H9 (cell line): ENCODE data around the gene ABCF1. TPM values are rescaled to one million over a fixed set of nuclear protein-coding genes. Genes with fewer than 3 reads are reported as not detected.

Experiments
- DNase-seq: peaks from one replicate; pipeline ENCODE4 v3.0.0-alpha.2; 2017
- H2AFZ ChIP-seq: one replicate; pipeline ENCODE4 v1.6.1; 2013; ENCODE audit warnings: mild to moderate bottlenecking, low read length, control low read depth, moderate library complexity
- H2AK5ac ChIP-seq: 2 replicates; pipeline ENCODE4 v1.6.1; 2013; ENCODE audit warnings: low read length, control low read depth, mixed read lengths; ENCODE audit not compliant: insufficient read length
- H2BK120ac ChIP-seq: one replicate; pipeline ENCODE4 v1.6.1; 2013; ENCODE audit warnings: low read depth, mild to moderate bottlenecking, low read length, control low read depth, inconsistent platforms; ENCODE audit not compliant: poor library complexity, severe bottlenecking
- H2BK12ac ChIP-seq: 2 replicates; pipeline ENCODE4 v1.6.1; 2013; ENCODE audit warnings: low read length, control low read depth, mixed read lengths, low read depth; ENCODE audit not compliant: insufficient read length
- H2BK15ac ChIP-seq: 2 replicates; pipeline ENCODE4 v1.6.1; 2013; ENCODE audit warnings: low read depth, low read length, control low read depth
- H2BK20ac ChIP-seq: one replicate; pipeline ENCODE4 v1.6.1; 2013; ENCODE audit warnings: low read depth, mild to moderate bottlenecking, low read length, control low read depth, inconsistent platforms; ENCODE audit not compliant: poor library complexity, severe bottlenecking
- H2BK5ac ChIP-seq: 2 replicates; pipeline ENCODE4 v1.6.1; 2013; ENCODE audit warnings: low read length, control low read depth, mixed read lengths; ENCODE audit not compliant: insufficient read length
- H3K14ac ChIP-seq: 2 replicates; pipeline ENCODE4 v1.6.1; 2013; ENCODE audit warnings: low read length, control low read depth; ENCODE audit not compliant: insufficient read depth
- H3K18ac ChIP-seq: 2 replicates; pipeline ENCODE4 v1.6.1; 2013; ENCODE audit warnings: low read depth, mild to moderate bottlenecking, mixed read lengths, low read length, control low read depth; ENCODE audit not compliant: insufficient read length
- H3K23ac ChIP-seq: 2 replicates; pipeline ENCODE4 v1.6.1; 2013; ENCODE audit warnings: low read length, control low read depth, mixed read lengths, low read depth; ENCODE audit not compliant: insufficient read length
- H3K23me2 ChIP-seq: 2 replicates; pipeline ENCODE4 v1.6.1; 2013; ENCODE audit warnings: low read depth, mild to moderate bottlenecking, mixed read lengths, low read length, control low read depth; ENCODE audit not compliant: insufficient read length, poor library complexity, severe bottlenecking
- H3K27ac ChIP-seq: 2 replicates; pipeline ENCODE4 v1.5.1; 2013; ENCODE audit warnings: low read length, control low read depth, mixed read lengths, low read depth; ENCODE audit not compliant: insufficient read length
- H3K27me3 ChIP-seq: 2 replicates; pipeline ENCODE4 v1.6.1; 2013; ENCODE audit warnings: low read length, control low read depth, inconsistent platforms; ENCODE audit not compliant: insufficient read depth
- H3K4ac ChIP-seq: 2 replicates; pipeline ENCODE4 v1.6.1; 2013; ENCODE audit warnings: low read depth, mild to moderate bottlenecking, control low read depth, inconsistent platforms, low read length, moderate library complexity
- H3K4me1 ChIP-seq: 2 replicates; pipeline ENCODE4 v1.6.1; 2013; ENCODE audit warnings: low read length, control low read depth, inconsistent platforms; ENCODE audit not compliant: insufficient read depth
- H3K4me2 ChIP-seq: 2 replicates; pipeline ENCODE4 v1.6.1; 2013; ENCODE audit warnings: low read length, control low read depth, mixed read lengths; ENCODE audit not compliant: insufficient read length, insufficient read depth
- H3K56ac ChIP-seq: 2 replicates; pipeline ENCODE4 v1.6.1; 2013; ENCODE audit warnings: low read depth, mild to moderate bottlenecking, mixed read lengths, low read length, control low read depth; ENCODE audit not compliant: insufficient read length
- H3K79me1 ChIP-seq: 2 replicates; pipeline ENCODE4 v1.6.1; 2013; ENCODE audit warnings: low read depth, mild to moderate bottlenecking, moderate library complexity, low read length, control low read depth, inconsistent platforms; ENCODE audit not compliant: insufficient read depth, poor library complexity, severe bottlenecking
- H3K79me2 ChIP-seq: 2 replicates; pipeline ENCODE4 v1.6.1; 2013; ENCODE audit warnings: low read length, control low read depth, inconsistent platforms; ENCODE audit not compliant: insufficient read depth
- H3K9ac ChIP-seq: 2 replicates; pipeline ENCODE4 v1.6.1; 2013; ENCODE audit warnings: low read length, control low read depth, mixed read lengths; ENCODE audit not compliant: insufficient read length; ENCODE audit errors: extremely low read depth
- H3K9me3 ChIP-seq: one replicate; pipeline ENCODE4 v1.6.1; 2013; ENCODE audit warnings: low read depth, low read length, inconsistent platforms; ENCODE audit not compliant: control insufficient read depth
- H3T11ph ChIP-seq: one replicate; pipeline ENCODE4 v1.6.1; 2013; ENCODE audit warnings: mild to moderate bottlenecking, low read length, control low read depth, inconsistent platforms
- H4K20me1 ChIP-seq: one replicate; pipeline ENCODE4 v1.6.1; 2013; ENCODE audit not compliant: control insufficient read depth, insufficient read length, insufficient read depth
- H4K5ac ChIP-seq: 2 replicates; pipeline ENCODE4 v1.6.1; 2013; ENCODE audit warnings: low read depth, mild to moderate bottlenecking, mixed read lengths, low read length, control low read depth; ENCODE audit not compliant: insufficient read length
- H4K8ac ChIP-seq: replicated peaks from 2 replicates; pipeline ENCODE4 v1.6.1; 2013; ENCODE audit warnings: low read length, control low read depth, mixed read lengths, low read depth; ENCODE audit not compliant: insufficient read length
- H4K91ac ChIP-seq: 2 replicates; pipeline ENCODE4 v1.6.1; 2013; ENCODE audit warnings: low read depth, mild to moderate bottlenecking, moderate library complexity, mixed read lengths, low read length, control low read depth; ENCODE audit not compliant: insufficient read length
- H3K27ac Mint-ChIP-seq, 3 experiments: 2 replicates in 2 of 3; 3 replicates in 1 of 3; pipeline ENCODE4 v1.8.0; 2020 to 2021; ENCODE audit warnings: mixed read lengths in 3 of 3, mild to moderate bottlenecking in 1 of 3, moderate library complexity in 1 of 3
- H3K27me3 Mint-ChIP-seq: 2 replicates; pipeline ENCODE4 v1.8.0; 2021; ENCODE audit warnings: low read depth, mild to moderate bottlenecking, moderate library complexity, mixed read lengths
- H3K36me3 Mint-ChIP-seq, 3 experiments: 2 replicates in 2 of 3; 3 replicates in 1 of 3; pipeline ENCODE4 v1.8.0; 2020 to 2021; ENCODE audit warnings: low read depth in 3 of 3, mixed read lengths in 3 of 3; ENCODE audit not compliant: insufficient read depth in 1 of 3
- H3K4me1 Mint-ChIP-seq, 2 experiments: 2 replicates each; pipeline ENCODE4 v1.8.0; 2020; ENCODE audit warnings: mixed read lengths in 2 of 2
- H3K4me3 Mint-ChIP-seq, 2 experiments: 2 replicates in 1 of 2; 3 replicates in 1 of 2; pipeline ENCODE4 v1.8.0; 2020 to 2021; ENCODE audit warnings: mild to moderate bottlenecking in 2 of 2, mixed read lengths in 2 of 2, moderate library complexity in 1 of 2
- H3K9me3 Mint-ChIP-seq, 2 experiments: 2 replicates in 1 of 2; 3 replicates in 1 of 2; pipeline ENCODE4 v1.8.0; 2020; ENCODE audit warnings: mild to moderate bottlenecking in 2 of 2, mixed read lengths in 2 of 2, moderate library complexity in 1 of 2
- CTCF ChIP-seq: fragments of 200-600 bp; sonication (generic); conservative IDR thresholded peaks from 3 replicates; pipeline ENCODE4 v1.8.0; 2021; ENCODE audit warnings: antibody characterized with exemption, mild to moderate bottlenecking
- WGBS: extraction: QIAGEN DNeasy Blood & Tissue Kit; methylation state at CpG from one replicate; pipeline ENCODE4 v1.1.7; 2013; ENCODE audit warnings: missing lambda C conversion rate, low lambda C conversion rate, mixed read lengths; ENCODE audit not compliant: insufficient read length; ENCODE audit errors: extremely low coverage; 5-methylcytosine and 5-hydroxymethylcytosine counted together
- total RNA-seq: library from RNA; stranded (reverse); gene quantifications from 2 replicates; pipeline ENCODE4 v1.2.1, GENCODE V29; 2021

The ABCF1 gene
- total RNA-seq, 1 experiment from 2014 or later, result 118 TPM

DNA sequence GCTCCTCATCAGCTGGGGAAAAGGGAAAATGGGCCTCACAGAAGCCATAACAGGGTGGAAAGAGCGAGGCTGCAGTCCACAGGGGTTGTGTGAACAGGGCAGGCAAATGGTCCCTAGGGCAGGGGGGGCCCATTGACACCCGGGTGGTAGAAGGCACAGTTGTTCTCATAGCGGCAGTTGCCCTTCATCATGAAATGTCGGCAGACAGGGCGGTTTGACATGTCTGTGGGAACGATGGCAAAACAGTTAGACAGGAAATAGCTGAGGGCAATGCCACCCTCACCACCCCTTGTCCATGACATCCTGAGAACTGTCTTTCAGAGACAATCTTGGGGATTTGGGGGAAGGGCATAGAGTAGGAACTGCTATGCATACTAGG is 30.2 kb downstream of the ABCF1 start:
- Histone ChIP-seq H3K27me3 (no peaks in the 10 kb centered on the region), H3K79me1 (no peaks in the 10 kb centered on the region), H3K4me2 (no peak overlapping the region), H2AFZ (no peak overlapping the region), H2BK12ac (no peak overlapping the region), H3K56ac (no peak overlapping the region), H4K5ac (no peak overlapping the region), H3K14ac (no peak overlapping the region), H3K18ac (no peak overlapping the region), H2BK120ac (no peak overlapping the region), H2BK20ac (no peak overlapping the region), H3K9me3 (no peaks in the 10 kb centered on the region), H3T11ph (no peak overlapping the region), H3K9ac (no peak overlapping the region), H3K23ac (no peak overlapping the region), H2BK5ac (no peak overlapping the region), H3K79me2 (no peaks in the 10 kb centered on the region), H3K23me2 (no peaks in the 10 kb centered on the region), H4K91ac (no peak overlapping the region), H3K4ac (no peak overlapping the region), H3K27ac (no peak overlapping the region), H4K8ac (no peak overlapping the region), H4K20me1 (peaks cover 3% of the 10 kb centered on the region), H2AK5ac (no peak overlapping the region), H2BK15ac (no peak overlapping the region), H3K4me1 (no peaks in the 10 kb centered on the region)
- H3K4me3 Mint-ChIP-seq, result no peak overlapping the region; a peak in 1 of 5 replicates
- H3K36me3 Mint-ChIP-seq, result peaks cover 50 to 77% (median 67%) of the 10 kb centered on the region in 3 experiments
- no peak for TF ChIP-seq CTCF
- H3K4me1 Mint-ChIP-seq, result peaks cover 0 to 2% of the 10 kb centered on the region in 2 experiments; a peak in 1 of 4 replicates
- peaks cover 2% of the 10 kb centered on the region for H3K27me3 Mint-ChIP-seq
- H3K27ac Mint-ChIP-seq, result peak overlapping the region in 2 of 3 experiments; percentile 28 to 33; a peak in 1 of 7 replicates
- WGBS, result no CpG with 5 or more reads among the region's 6 CpGs
- no peaks in the 10 kb centered on the region for H3K9me3 Mint-ChIP-seq
- DNase-seq, result no peak
